Lower lobe of right lung (tissue), 2 donors: ENCODE data around the gene ANKRD13A. TPM values are rescaled to one million over a fixed set of nuclear protein-coding genes. Genes with fewer than 3 reads are reported as not detected.
"Not testable (repeated sequence)": the region's sequence is repeated elsewhere in the genome, so short reads cannot be mapped to it uniquely, and the experiment has no call there.

Source experiments
- ATAC-seq, 2 donors: fragments of 200-7000 bp; cut with Tn5 transposase; one replicate each; pipeline ENCODE4 v1.9.1; 2020 to 2022; ENCODE audit warnings: mild to moderate bottlenecking in 2 of 2, moderate library complexity in 2 of 2
- DNase-seq: peaks from one replicate; pipeline ENCODE4 v3.0.0-alpha.2; 2020
- H3K27ac ChIP-seq: fragments of 200-600 bp; one replicate; pipeline ENCODE4 v1.8.0; 2022
- H3K27me3 ChIP-seq: fragments of 200-600 bp; one replicate; pipeline ENCODE4 v1.8.0; 2022; ENCODE audit warnings: low read depth
- H3K36me3 ChIP-seq: fragments of 200-600 bp; one replicate; pipeline ENCODE4 v1.8.0; 2022; ENCODE audit warnings: mild to moderate bottlenecking
- H3K4me1 ChIP-seq: fragments of 200-600 bp; one replicate; pipeline ENCODE4 v1.8.0; 2022
- H3K4me3 ChIP-seq: fragments of 200-600 bp; one replicate; pipeline ENCODE4 v1.8.0; 2022; ENCODE audit warnings: mild to moderate bottlenecking
- H3K9me3 ChIP-seq: fragments of 200-600 bp; one replicate; pipeline ENCODE4 v1.8.0; 2022
- intact Hi-C: fragments of 100-400 bp; cut with DNase I; formaldehyde crosslinking; loops from one replicate; pipeline ENCODE4 v1.11.0; 2022
- total RNA-seq: library from RNA; stranded (reverse); fragmentation: NEBNext Ultra II Directional; extraction: Animal tissue kit (Norgen Biotek cat#: 25700); gene quantifications from one replicate; pipeline ENCODE4 v1.2.1, GENCODE V29; 2021
- TF ChIP-seq, protein P1 (sequence below): fragments of 200-600 bp; IDR thresholded peaks from one replicate; pipeline ENCODE4 v1.8.0; 2022; ENCODE audit warnings: antibody characterized with exemption, mild to moderate bottlenecking
- donor health status: DM: no; HTN: yes; CAD: no; lungs with severe emphysema.

ANKRD13A gene
- total RNA-seq, 1 donor from 2014 or later, result 62.5 TPM

DNA sequence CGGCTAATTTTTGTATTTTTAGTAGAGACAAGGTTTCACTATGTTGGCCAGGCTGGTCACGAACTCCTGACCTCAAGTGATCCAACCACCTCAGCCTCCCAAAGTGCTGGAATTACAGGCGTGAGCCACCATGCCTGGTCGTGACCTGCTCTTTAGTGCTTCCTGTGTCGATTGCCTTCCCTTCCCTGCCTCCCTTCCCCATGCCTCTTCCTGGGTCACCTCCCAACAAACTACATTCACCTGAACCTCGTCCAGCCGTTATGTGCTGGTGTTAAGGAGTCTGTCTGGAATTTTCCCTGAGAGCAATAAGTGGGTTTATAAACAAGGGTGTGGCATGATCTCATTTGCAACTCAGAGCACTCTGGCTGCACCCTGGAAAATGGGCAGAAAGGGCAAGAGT is 81.2 kb downstream of the ANKRD13A start:
- no peaks in the 10 kb centered on the region for H3K36me3 ChIP-seq
- H3K27ac ChIP-seq, result peak overlapping the region; percentile 82
- ATAC-seq (peak; percentile 69 to 73), DNase-seq (no peak)
- H3K4me1 ChIP-seq, result peaks cover 14% of the 10 kb centered on the region
- intact Hi-C loops, result no loop called here
- TF ChIP-seq, protein P1, sequence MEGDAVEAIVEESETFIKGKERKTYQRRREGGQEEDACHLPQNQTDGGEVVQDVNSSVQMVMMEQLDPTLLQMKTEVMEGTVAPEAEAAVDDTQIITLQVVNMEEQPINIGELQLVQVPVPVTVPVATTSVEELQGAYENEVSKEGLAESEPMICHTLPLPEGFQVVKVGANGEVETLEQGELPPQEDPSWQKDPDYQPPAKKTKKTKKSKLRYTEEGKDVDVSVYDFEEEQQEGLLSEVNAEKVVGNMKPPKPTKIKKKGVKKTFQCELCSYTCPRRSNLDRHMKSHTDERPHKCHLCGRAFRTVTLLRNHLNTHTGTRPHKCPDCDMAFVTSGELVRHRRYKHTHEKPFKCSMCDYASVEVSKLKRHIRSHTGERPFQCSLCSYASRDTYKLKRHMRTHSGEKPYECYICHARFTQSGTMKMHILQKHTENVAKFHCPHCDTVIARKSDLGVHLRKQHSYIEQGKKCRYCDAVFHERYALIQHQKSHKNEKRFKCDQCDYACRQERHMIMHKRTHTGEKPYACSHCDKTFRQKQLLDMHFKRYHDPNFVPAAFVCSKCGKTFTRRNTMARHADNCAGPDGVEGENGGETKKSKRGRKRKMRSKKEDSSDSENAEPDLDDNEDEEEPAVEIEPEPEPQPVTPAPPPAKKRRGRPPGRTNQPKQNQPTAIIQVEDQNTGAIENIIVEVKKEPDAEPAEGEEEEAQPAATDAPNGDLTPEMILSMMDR, result no peak
- H3K27me3 ChIP-seq, result no peaks in the 10 kb centered on the region
- no peaks in the 10 kb centered on the region for H3K9me3 ChIP-seq
- H3K4me3 ChIP-seq, result peak overlapping the region; percentile 36

DNA sequence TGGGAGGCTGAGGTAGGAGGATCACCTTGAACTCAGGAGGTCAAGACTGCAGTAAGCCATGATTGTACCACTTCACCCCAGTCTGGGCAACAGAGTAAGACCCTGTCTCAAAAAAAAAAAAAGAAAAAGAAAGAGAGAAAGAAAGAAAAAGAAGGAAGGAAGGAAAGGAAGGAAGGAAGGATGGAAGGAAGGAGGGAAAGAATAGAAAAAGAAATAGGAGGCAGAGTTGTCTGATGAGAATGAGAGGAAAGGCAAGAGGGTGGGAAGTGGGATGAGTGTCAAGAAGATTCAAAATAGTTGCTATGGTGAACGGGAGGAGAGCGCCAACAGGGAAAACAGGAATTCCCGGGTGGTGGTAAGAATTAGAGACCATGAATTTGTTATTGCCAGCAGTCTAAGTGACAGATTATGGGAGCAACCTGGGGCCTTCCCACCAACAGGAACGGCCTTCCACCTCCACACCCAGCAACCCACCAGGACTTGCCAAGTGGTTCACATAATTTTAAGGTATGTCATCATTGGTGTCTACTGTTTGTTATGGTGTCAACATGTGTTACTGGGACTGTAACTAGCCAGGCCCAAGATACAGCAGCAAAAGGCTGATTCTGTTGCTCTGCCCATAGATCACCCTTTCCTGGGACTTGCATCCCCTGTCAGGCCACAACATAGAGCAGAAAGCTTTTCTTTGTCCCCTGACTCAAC is 85.2 kb downstream of the ANKRD13A start:
- Histone ChIP-seq H3K27ac (no peak overlapping the region), H3K4me1 (peaks cover 8% of the 10 kb centered on the region), H3K9me3 (no peaks in the 10 kb centered on the region), H3K36me3 (no peaks in the 10 kb centered on the region), H3K4me3 (no peak overlapping the region), H3K27me3 (no peaks in the 10 kb centered on the region)
- ATAC-seq, result no peak
- DNase-seq, result no peak
- intact Hi-C loops, result no loop called here
- TF ChIP-seq, protein P1, result no peak

DNA sequence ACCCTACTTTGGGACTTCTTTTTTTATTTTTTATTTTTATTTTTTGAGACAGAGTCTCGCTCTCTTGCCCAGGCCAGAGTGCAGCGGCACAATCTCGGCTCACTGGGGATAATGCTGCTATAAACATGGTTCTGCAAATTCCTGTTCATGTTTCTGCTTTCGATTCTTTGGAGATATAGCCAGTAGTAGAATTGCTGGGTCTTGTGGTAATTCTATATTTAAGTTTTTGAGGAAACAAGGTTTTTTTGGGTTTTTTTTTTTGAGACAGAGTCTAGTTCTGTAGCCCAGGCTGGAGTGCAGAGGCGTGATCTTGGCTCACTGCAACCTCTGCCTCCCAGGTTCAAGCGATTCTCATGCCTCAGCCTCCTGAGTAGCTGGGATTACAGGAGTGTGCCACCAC is 89.0 kb downstream of the ANKRD13A start:
- H3K4me1 ChIP-seq, intact Hi-C loops, H3K36me3 ChIP-seq, H3K4me3 ChIP-seq, H3K9me3 ChIP-seq, H3K27ac ChIP-seq, DNase-seq, H3K27me3 ChIP-seq: not testable (repeated sequence)
- peak; percentile 12 to 41 for ATAC-seq

DNA sequence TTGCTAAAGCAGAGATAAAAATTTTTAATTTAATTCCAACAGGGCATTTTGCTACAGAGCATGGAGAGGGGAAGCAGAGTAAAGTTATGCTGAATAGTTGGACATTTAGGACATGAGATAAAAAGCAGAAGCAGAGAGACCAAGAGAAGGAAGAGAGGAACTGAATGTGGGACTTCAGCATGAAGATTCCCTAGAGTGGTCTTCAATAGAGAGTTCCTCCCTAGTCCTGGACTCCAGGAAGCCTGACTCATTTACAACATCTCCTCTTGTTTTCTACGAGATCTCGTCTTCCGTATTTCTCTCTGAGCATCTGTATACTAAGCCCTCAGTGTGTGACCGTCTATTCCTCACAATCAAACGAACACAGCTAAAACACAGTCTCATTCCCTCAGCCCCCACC is 89.7 kb downstream of the ANKRD13A start:
- no peak overlapping the region for H3K27ac ChIP-seq
- H3K4me1 ChIP-seq, result no peaks in the 10 kb centered on the region
- no peaks in the 10 kb centered on the region for H3K36me3 ChIP-seq
- ATAC-seq (peak; percentile 50 to 57), DNase-seq (no peak)
- H3K4me3 ChIP-seq, result no peak overlapping the region
- intact Hi-C loops, result no loop called here
- TF ChIP-seq, protein P1, result no peak
- H3K9me3 ChIP-seq, result no peaks in the 10 kb centered on the region
- H3K27me3 ChIP-seq, result no peaks in the 10 kb centered on the region

Other genes with a start within 250 kb of the ANKRD13A start
- gene TRPV4, start 166.0 kb upstream of the ANKRD13A start, total RNA-seq, result 7.7 TPM
- 45.3 TPM for gene GLTP, start 118.9 kb upstream of the ANKRD13A start, total RNA-seq
- gene TCHP, start 99.2 kb upstream of the ANKRD13A start, total RNA-seq, result 16.8 TPM
- 62.2 TPM for gene GIT2, start 3.1 kb upstream of the ANKRD13A start, total RNA-seq
- gene C12orf76, start 49.1 kb downstream of the ANKRD13A start, total RNA-seq, result 19.7 TPM
- gene IFT81, start 124.9 kb downstream of the ANKRD13A start, total RNA-seq, result 12.5 TPM